Caki2 (cell line): ENCODE results near the gene CFDP1. TPM values are rescaled to one million over a fixed set of nuclear protein-coding genes. Genes with fewer than 3 reads are reported as not detected.

ENCODE experiments used
- DNase-seq: peaks from one replicate; pipeline ENCODE4 v3.0.0-alpha.2; 2015; ENCODE audit warnings: low read depth
- in situ Hi-C: cut with HindIII; loops from 2 replicates; pipeline ENCODE4 v1.10.0; 2016; ENCODE audit warnings: low sequenced_read_pairs, low pct_unique_long_range_greater_than_20kb, mixed read lengths
- total RNA-seq: library from RNA; depleted of rRNA; stranded (reverse); fragments of >200 nt; shearing (Covaris generic); gene quantifications from 2 replicates; pipeline ENCODE4 v1.2.3, GENCODE V29; 2014; ENCODE audit warnings: low replicate concordance

Gene CFDP1
- total RNA-seq, 1 experiment from 2014 or later: 64.6 TPM

DNA sequence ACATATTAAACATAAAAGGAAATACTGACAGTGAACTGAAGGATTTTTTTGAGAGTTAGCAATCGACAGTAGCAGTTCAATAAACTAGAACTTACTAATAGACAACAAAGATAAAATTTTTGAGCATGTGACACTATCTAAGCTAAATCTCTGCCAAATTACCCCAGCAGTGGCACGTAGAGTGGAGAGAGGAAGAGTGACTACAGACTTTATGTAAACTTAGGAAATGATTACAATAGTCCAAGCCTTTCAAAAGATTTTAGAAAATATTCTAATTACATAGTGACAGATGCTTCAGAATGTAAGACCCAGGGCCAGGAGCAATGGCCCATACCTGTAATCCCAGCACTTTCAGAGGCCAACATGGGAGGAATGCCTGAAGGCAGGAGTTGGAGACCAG lies 52.4 kb downstream of the CFDP1 start:
- DNase-seq: no peak
- in situ Hi-C loops: no loop called here

DNA sequence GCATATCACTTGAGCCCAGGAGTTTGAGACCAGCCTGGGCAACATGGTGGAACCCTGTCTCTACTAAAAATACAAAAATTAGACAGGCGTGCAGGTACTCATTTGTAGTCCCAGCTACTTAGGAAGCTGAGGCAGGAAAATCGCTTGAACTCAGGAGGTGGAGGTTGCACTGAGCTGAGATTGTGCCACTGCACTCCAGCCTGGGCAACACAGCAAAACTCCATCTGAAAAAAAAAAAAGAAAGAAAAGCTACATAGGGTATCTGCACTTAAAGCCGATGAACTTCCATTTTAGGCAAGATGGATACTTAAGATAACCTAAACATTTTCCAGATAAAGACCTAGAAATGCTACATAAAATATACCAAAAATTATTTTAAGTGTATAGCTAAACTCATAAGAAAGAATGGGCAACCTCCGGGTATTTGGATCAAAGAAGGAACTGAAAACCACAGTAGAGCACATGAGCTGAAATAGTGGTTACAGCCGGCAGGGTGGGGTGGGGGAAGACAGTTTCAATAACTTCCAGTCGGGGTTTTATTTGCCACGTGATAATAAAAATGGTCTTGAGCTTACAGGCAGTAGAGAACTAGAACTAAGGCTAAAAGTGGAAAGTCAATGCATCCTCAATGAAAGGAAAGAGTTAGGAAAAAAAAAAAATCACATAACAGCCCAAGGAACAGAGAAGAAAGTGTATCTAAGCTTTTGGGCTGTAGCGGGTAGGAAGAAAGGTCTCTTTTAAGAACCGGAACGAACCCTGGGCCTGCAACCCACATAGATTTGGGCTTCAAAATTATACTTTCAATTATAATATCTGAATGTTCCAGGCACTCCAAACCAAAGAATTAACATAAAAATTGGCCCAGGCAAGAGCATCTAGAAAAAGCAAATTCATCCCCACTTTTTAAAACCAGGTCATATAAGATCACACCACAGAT lies 53.1 kb downstream of the CFDP1 start:
- in situ Hi-C loops: no loop called here
- DNase-seq: no peak

DNA sequence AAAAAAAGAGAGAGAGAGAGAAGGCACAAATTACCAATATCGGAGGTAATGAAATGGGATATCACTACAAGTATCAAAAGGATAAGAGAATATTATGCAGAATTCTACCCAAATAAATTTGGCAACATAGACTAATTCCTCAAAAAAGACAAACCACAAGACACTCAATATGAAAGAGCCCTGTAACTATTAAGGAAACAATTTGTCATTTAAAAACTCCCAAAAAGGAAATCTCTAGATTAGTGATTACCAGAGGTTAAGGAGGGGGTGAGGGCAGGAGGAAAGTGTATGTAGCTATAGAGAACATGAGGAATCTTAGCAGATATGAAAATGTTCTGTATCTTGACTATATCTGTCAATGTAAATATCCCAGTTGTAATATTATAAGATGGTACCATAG lies 54.0 kb downstream of the CFDP1 start:
- in situ Hi-C loops: no loop called here
- no peak for DNase-seq

DNA sequence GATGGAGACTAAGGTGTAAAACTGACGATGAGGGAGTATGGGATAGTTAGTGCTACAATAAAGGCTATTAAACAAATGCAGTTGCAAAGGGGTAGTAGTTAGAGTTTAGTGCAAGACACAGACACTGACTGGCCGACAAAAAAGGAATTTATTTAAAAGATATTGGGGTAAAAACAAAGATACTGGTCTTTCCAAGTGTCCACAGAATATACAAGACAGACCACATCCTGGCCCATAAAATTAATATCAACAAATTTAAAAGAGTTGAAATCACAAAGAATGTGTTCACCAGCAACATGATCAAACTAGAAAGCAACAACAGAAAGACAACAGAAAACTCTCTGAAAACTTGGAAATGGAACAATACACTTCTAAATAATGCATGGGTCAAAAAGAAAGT lies 54.7 kb downstream of the CFDP1 start:
- no peak for DNase-seq
- in situ Hi-C loops: no loop called here

DNA sequence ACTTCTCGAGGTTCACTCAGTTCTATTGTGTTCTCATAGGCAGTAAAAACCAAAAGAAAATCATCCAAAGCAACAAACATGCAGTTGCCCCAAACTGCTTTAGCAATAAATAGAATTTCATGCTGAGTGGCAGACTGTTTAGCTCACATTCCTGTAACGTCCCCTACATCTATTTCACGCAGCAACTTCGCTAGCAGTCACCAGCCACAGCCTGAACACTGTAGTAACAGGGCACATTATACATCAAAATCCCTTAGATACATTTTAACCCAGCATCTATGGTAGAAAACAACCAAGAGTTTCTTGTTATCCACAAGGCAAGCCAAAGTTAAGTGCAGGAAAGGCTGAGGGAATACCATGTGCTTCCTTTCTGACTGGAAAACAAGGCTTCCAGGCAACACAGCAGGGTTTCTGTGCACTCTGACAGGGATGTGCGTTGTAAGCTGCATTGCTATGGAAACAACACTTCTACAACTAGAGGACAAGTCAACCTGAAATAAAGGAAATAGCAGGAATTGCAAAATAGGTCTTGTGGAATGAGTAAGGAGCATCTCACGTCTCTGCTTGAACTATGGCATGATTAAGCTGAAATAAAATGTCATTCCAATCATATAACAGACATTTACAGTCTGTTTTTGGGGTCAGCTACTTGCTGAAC lies 55.4 kb downstream of the CFDP1 start:
- peak; percentile 72 for DNase-seq
- in situ Hi-C loops: no loop called here

DNA sequence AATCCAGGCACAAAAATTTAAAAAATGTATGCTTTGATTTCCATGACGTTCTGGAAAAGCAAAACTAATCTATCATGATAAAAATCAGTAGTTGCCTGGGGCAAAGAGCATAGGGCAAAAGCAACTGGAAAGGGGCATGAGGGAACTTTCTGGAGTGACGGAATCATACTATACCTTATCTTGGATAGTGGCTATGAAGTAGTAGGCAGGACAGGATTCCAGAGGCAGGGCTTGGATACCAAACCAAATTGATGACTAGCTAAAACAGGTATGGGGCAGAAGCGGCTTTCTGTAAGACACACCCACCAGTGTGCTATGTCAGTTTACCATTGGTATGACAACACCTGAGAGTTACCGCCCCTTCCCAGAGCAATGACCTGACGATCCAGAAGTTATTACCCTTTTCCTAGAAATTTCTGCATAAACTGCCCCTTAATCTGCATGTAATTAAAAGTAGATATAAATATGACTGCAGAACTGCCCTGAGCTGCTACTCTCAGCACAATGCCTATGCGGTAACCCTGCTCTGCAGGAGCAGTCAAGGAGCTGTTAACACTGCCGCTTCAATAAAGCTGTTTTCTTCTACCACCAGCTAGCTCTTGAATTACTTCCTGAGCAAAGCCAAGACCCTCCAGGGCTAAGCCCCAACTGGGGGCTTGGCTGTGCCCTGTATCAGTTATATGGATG lies 56.7 kb downstream of the CFDP1 start:
- in situ Hi-C loops: no loop called here
- DNase-seq: no peak

DNA sequence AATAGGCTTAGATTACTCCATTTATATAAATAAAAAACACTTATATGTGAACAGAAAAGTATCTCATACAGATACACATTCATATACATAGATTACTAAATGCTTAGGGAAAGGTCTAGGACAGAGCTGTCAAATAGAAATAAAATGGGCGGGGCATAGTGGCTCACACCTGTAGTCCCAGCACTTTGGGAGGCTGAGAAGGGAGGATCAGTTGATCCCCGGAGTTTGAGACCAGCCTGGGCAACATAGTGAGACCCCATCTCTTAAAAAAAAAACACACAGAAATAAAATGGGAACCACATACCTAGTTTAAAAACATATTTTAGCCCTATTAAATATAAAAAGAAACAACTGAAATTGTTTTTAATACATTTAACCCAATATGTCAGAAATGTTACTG lies 58.9 kb downstream of the CFDP1 start:
- in situ Hi-C loops: no loop called here

DNA sequence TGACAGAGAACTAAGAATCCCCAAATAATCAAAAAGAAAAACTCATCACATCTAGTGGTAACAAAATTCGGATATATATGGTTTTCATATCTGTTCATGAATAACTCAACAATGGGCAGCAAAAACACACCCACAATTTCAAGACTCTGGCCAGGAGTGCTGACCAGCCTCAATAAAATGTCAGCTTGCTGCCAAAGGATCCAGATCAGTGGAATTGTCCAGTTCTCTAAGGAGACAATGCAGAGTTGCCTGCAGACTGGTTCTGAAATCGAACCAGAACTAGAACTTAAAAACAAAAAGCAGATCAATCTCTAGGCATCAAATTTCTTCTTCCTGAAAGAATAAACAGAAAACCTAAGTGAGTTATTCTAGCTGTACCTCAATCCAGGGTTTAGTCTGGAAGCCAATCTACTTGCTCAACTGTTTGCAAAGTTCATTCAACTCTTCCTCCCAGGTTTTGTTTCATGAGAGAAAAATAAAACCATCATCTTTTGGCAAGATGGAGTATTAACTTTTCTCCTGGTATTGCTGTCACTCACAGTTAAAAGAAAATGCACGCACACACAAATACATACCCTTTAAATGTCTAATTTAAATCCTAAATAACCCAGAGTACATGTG lies 61.0 kb downstream of the CFDP1 start:
- in situ Hi-C loops: no loop called here
- DNase-seq: no peak

More for the DNA sequence above, 58.9 kb downstream of the CFDP1 start:
- DNase-seq: no peak

DNA sequence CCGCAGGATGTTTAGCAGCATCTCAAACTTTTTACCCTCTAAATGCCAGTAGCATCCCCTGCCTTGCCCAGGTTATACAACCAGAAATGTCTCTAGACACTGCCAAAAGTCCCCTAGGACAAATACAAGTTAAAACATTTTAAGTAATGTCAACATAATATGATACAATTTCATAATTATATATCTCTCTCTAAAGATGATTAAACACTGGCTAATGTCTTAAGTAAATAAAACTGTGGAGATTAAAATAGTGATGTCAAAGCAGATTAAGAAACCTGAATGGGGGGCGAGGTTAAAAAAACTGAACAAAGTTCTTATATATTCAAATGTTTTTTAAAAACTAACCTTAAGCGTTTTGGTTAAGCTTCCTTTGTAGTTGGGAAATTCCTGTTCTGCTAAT lies 62.1 kb downstream of the CFDP1 start:
- no peak for DNase-seq
- in situ Hi-C loops: no loop called here

DNA sequence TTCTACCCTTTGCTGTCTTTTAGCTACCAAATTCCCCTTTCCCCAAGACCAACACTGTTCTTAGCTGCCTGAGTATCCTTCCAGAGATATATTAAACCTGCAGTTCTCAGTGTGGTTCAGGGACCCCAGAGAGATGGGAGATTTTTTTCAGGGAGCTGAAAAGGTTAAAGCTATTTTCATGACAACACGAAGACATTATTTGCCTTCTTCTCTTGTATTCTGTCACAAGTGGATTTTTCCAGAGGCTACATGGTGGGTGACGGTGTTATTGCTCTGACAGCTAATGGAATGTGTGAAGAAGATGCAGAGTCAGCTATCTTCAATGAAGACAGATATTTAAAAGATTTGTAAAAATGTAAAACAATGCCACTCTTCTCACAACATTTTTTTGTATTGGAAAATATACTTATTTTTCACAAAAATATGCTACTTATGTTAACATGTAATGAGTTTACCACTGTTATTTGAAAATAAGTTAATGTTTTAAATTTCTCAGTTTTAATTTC lies 69.0 kb downstream of the CFDP1 start:
- in situ Hi-C loops: no loop called here
- no peak for DNase-seq

DNA sequence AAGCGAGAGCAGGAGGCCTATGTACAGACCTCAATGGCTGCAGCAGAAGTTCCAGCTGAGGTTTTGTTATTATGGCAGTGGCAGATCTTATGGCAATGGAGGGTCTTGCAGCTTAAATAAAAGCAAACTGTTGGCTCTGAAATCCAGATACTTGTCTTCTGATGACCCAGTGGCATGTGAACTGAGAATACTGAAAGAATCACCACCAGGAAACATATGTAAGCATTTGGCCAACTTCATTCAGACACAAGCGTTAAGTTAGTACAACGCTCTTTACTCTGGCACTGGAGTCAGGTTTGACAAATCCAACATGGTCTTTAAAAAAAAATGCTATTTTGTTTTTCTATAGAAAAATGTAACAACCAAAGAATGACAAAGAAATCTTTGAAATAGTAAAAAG lies 70.5 kb downstream of the CFDP1 start:
- in situ Hi-C loops: no loop called here
- no peak for DNase-seq

DNA sequence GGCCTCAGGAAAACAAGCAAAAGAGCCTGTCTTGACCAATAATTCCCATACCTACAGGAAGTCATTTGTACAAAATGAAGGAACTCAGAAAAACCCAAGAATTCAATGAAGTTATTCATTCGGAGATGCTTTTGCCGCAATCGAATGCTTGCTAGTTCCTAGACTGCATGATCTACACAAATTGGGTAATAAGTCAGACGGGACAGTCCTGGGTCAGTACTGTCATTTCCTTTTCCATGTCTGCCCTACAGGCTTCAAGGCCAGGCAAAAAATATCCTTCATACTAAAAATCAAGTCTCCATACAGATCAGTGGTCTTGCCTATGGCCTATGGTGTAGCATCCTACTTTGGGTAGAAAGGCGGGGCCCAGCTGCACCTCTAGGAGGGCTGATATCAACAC lies 71.4 kb downstream of the CFDP1 start:
- in situ Hi-C loops: no loop called here
- no peak for DNase-seq

DNA sequence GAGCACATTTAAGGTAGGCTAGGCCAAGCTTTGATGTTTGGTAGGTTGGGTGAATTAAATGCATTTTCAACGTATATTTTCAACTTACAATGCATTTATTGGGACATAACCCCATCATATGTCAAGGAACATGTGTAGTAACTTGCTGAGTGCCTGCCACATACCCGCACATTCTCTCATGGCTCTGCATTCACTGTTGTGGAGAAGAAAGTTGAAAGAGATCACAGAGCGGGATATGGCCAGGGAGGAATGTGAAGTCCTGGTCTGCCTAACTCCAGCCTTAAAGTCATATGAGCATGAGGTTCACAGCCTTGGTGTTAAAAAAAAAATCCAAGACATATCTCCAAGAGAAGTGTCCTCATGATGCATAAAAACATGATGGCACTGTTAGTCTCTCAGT lies 79.1 kb downstream of the CFDP1 start:
- in situ Hi-C loops: no loop called here
- no peak for DNase-seq

DNA sequence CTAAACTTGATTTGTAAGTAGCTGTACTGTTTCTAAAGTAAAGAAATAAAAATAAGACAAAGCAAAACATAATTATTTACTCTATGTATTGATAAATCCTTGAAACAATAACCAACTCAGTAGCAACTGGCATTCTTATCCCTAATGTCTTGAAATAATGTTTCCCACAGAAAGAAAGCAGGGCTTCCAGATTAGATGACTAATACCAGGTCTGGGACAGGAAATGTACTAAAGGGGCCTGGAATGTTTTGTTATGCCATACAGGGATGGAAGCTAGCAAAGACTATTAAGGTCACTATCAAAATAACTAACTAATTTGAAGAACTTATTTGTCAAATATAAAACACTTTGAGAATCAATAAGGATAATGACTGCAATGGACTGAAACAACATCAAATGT lies 82.1 kb downstream of the CFDP1 start:
- in situ Hi-C loops: no loop called here
- no peak for DNase-seq

DNA sequence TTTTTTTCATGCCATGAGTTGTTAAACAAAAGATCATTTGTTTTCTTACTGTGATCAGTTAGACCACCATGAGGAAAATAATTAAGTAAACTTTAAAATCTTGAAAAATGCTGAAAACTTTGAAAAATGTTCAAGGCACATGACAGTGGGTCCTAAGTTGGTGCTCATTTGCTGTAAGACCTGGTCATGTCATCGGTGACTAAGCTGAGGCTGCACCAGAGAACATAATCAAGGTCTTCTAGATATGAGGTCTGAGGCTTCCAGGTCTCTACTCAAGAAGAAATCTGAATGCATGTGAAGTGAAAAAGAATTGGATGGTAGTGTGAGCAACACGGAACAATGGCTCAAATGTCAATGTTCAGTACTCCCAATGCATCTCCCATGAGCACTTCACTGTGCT lies 87.6 kb downstream of the CFDP1 start:
- no peak for DNase-seq
- in situ Hi-C loops: no loop called here

DNA sequence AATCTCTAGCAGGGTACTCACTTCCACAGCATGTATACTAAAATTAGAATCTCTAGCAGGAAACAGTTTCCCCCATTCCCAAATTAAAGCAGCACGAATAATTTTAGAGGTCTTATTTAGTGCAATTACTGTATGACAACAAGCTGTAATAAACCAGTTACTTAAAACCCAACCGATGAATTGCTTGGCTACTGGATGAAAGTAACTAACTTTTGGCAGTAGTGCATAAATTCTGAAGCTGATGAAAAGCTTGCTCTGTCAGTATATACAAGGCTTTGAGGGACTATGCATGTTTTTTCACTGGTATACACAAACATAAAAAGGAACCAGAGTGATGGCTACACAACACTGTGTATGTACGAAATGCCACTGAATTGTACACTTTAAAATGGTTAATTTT lies 89.4 kb downstream of the CFDP1 start:
- DNase-seq: no peak
- in situ Hi-C loops: no loop called here

DNA sequence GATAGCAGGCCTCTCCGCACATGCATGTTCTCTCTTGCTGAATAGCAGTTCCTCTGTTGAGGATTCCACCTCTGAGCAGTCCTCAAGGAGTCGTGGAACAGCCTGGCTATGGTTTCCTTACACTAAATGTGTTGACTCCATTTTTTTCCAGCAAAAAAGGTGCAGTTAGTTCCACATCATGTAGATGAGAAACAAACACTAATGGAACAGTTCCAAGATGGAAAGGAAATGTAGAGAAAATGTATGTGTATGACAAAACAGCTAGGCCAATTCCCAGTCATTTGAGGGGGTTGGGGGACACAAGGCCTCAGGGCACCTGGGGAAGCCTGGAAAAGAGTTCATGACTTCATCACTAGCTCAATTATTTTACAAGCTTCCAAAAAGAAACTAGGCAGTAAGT lies 90.0 kb downstream of the CFDP1 start:
- in situ Hi-C loops: no loop called here

DNA sequence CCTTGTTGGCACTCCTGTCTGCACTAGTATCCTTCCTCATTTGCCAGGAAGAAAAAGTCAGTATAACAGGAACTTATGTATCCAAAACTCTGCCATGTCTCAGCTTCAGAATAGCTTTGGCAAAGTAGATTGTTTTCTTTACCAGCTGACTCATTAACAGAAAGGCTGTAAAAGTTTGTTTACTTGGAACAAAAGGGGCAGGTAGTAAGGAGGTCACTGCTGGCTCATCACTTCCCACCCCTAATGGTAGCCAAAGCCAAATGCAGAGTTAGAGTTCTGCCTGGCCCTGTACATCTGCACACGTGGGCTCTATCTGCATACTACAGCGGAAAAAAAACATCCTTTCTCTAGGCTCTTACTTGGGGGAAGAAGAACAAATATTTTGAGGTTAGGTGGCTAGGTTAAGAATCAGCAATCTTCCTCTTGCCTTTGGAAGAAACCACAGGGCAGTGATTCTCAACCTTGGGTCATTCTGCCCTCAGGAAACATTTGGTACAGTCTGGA lies 90.9 kb downstream of the CFDP1 start:
- peak; percentile 94 for DNase-seq

More for the DNA sequence above, 90.0 kb downstream of the CFDP1 start:
- no peak for DNase-seq

More for the DNA sequence above, 90.9 kb downstream of the CFDP1 start:
- in situ Hi-C loops: no loop called here
